A549 (cell line): ENCODE results near the gene BCO1. TPM values are rescaled to one million over a fixed set of nuclear protein-coding genes. Genes with fewer than 3 reads are reported as not detected.
A peak's percentile ranks its signal among the peaks of the same experiment; 100 is the strongest.

Experiments used
- ATAC-seq, 2 experiments: fragments of 200-7000 bp in 1 of 2; fragments of >200 bp in 1 of 2; cut with Nextera tagmentation in 1 of 2; cut with Tn5 transposase in 1 of 2; 3 replicates each; pipeline versions ENCODE4 v1.8.0 to v1.9.1; 2018 to 2020; ENCODE audit warnings: mild to moderate bottlenecking in 1 of 2, moderate library complexity in 1 of 2
- CTCF ChIA-PET: fragments of 300-600 bp; sonication (Branson Sonifier 250); formaldehyde crosslinking; extraction: SDS; loops from one replicate; lab custom pipeline; 2021; ENCODE audit warnings: antibody characterized with exemption, inconsistent platforms; lab: Yijun Ruan, JAX
- POLR2A ChIA-PET: fragments of 350-600 bp; formaldehyde crosslinking; extraction: SDS; loops from one replicate; lab custom pipeline; 2021; ENCODE audit warnings: antibody characterized with exemption, inconsistent platforms; lab: Yijun Ruan, JAX
- DNase-seq, 2 experiments: peaks; one replicate each; pipeline versions ENCODE4 v3.0.0 to v3.0.0-alpha.2; 2011 to 2016; ENCODE audit warnings: low read depth in 1 of 2, low spot score in 1 of 2
- FAIRE-seq: peaks from 2 replicates; lab custom pipeline; 2011; peaks lifted over from hg19 to GRCh38; lab: Jason Lieb, UNC
- H3K27ac ChIP-seq, 2 experiments: fragments of >200 bp; sonication (Bioruptor Twin); formaldehyde crosslinking; 3 replicates each; pipeline ENCODE4 v1.5.1; 2016 to 2017
- H3K4me1 ChIP-seq: fragments of >200 bp; sonication (Bioruptor Twin); formaldehyde crosslinking; 3 replicates; pipeline ENCODE4 v1.6.1; 2016
- H3K4me2 ChIP-seq: fragments of >200 bp; sonication (Bioruptor Twin); formaldehyde crosslinking; 3 replicates; pipeline ENCODE4 v1.6.1; 2016
- H3K4me3 ChIP-seq: fragments of >200 bp; sonication (Bioruptor Twin); formaldehyde crosslinking; 3 replicates; pipeline ENCODE4 v1.5.1; 2016
- H3K9me3 ChIP-seq: fragments of >200 bp; sonication (Bioruptor Twin); formaldehyde crosslinking; 3 replicates; pipeline ENCODE4 v1.6.1; 2016
- BHLHE40 ChIP-seq: IDR thresholded peaks from 2 replicates; pipeline ENCODE4 v1.6.1; 2012; ENCODE audit warnings: low read depth, low read length, inconsistent platforms
- CEBPB ChIP-seq, 2 experiments: fragments of >200 bp in 1 of 2; sonication (Bioruptor Twin) in 1 of 2; formaldehyde crosslinking in 1 of 2; IDR thresholded peaks; 2 replicates each; pipeline ENCODE4 v1.6.1; 2012 to 2016
- HDAC2 ChIP-seq: fragments of 200-600 bp; sonication (generic); IDR thresholded peaks from 2 replicates; pipeline ENCODE4 v1.6.1; 2016
- HEYL ChIP-seq: fragments of 250-450 bp; sonication (Bioruptor Pico); IDR thresholded peaks from 2 replicates; pipeline ENCODE4 v1.8.0; 2021; ENCODE audit warnings: mild to moderate bottlenecking, moderate library complexity
- HOXB13 ChIP-seq: fragments of 250-450 bp; sonication (Bioruptor Pico); IDR thresholded peaks from 2 replicates; pipeline ENCODE4 v1.5.0; 2020; ENCODE audit warnings: low read depth, mild to moderate bottlenecking, moderate library complexity
- KDM1A ChIP-seq: fragments of 200-600 bp; sonication (generic); IDR thresholded peaks from 2 replicates; pipeline ENCODE4 v1.6.1; 2016; ENCODE audit warnings: low read depth, mild to moderate bottlenecking
- KDM5A ChIP-seq: fragments of 200-600 bp; sonication (generic); IDR thresholded peaks from 2 replicates; pipeline ENCODE4 v1.6.1; 2016; ENCODE audit warnings: antibody characterized with exemption, mild to moderate bottlenecking
- MYC ChIP-seq: IDR thresholded peaks from 2 replicates; pipeline ENCODE4 v1.6.1; 2012; ENCODE audit warnings: mild to moderate bottlenecking, inconsistent platforms, low read length, improper control_type of control experiment, borderline replicate concordance
- NPAS2 ChIP-seq: fragments of 250-450 bp; sonication (Bioruptor Pico); IDR thresholded peaks from 2 replicates; pipeline ENCODE4 v1.8.0; 2022; ENCODE audit warnings: mild to moderate bottlenecking, moderate library complexity, borderline replicate concordance
- RAD21 ChIP-seq, 2 experiments: fragments of >200 bp in 1 of 2; sonication (Bioruptor Twin) in 1 of 2; formaldehyde crosslinking in 1 of 2; IDR thresholded peaks in 1 of 2; conservative IDR thresholded peaks in 1 of 2; 2 replicates in 1 of 2; 3 replicates in 1 of 2; pipeline ENCODE4 v1.6.1; 2012 to 2018; ENCODE audit warnings: inconsistent platforms in 1 of 2
- RCOR1 ChIP-seq: fragments of 150-350 bp; IDR thresholded peaks from 2 replicates; pipeline ENCODE4 v1.6.1; 2014; ENCODE audit warnings: antibody characterized with exemption, low read length, low read depth
- SMC3 ChIP-seq: fragments of >200 bp; sonication (Bioruptor Twin); formaldehyde crosslinking; IDR thresholded peaks from 3 replicates; pipeline ENCODE4 v1.6.1; 2018; ENCODE audit warnings: inconsistent platforms
- ZC3H11A ChIP-seq: fragments of 450-650 bp; IDR thresholded peaks from 2 replicates; pipeline ENCODE4 v1.6.1; 2014; ENCODE audit warnings: antibody characterized with exemption, mild to moderate bottlenecking
- ZFP36 ChIP-seq: fragments of 450-650 bp; IDR thresholded peaks from 2 replicates; pipeline ENCODE4 v1.6.1; 2014; ENCODE audit warnings: borderline replicate concordance; ENCODE audit not compliant: partially characterized antibody
- ZNF302 ChIP-seq: fragments of 250-450 bp; sonication (Bioruptor Pico); IDR thresholded peaks from 2 replicates; pipeline ENCODE4 v1.9.0; 2021; ENCODE audit warnings: inconsistent platforms, mild to moderate bottlenecking, moderate library complexity
- WGBS: methylation state at CpG from one replicate; pipeline ENCODE4 v1.1.6; 2017; ENCODE audit errors: missing lambda C conversion rate; 5-methylcytosine and 5-hydroxymethylcytosine counted together
- polyA plus RNA-seq, 4 experiments: library from polyadenylated mRNA; depleted of rRNA in 3 of 4; stranded (reverse); fragments of >200 nt; fragmentation: RNase III in 1 of 4; extraction: RNeasy Plus Mini Kit Qiagen cat#74134 plus additional on column Dnase treatment in 1 of 4; gene quantifications; 2 replicates in 3 of 4; 3 replicates in 1 of 4; pipeline ENCODE4 v1.2.3, GENCODE V29; 2011 to 2017
- TF ChIP-seq, protein P1 (sequence below): IDR thresholded peaks from 2 replicates; pipeline ENCODE4 v1.6.1; 2012
- TF ChIP-seq, protein P2 (sequence below): fragments of >200 bp; sonication (Bioruptor Twin); formaldehyde crosslinking; IDR thresholded peaks from 3 replicates; pipeline ENCODE4 v1.5.1; 2016

The BCO1 gene
- polyA plus RNA-seq, 2 of the 4 experiments (the other 2 are of a cell fraction): 5.0 to 6.2 TPM

DNA sequence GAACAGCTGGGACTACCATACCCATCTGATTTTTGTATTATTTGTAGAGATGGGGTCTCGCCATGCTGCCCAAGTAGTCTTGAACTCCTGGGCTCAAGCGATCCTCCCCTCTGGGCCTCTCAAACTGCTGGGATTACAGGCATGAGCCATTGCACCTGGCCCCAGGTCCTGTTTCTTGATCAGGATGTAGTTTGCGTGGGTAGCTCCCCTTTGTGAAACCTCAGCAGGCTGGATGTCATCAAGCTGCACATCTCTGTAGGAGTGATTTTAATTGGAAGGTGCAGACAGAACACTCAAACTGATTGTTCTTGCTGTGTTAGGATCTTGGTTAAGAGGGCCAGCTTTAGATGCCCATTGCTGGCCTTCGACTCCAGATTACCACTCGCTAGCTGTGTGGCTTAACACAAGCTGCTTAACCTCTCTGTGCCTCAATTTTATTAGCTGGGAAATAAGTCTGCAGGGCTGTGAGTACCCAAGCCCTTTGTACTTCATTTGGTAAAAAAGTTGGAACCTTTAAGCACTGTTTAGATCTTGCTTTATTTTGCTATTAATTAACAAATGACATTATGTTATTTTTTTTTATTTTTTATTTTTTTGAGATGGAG lies 16.5 kb downstream of the BCO1 start:
- no peak for FAIRE-seq
- POLR2A ChIA-PET: no interaction called here

DNA sequence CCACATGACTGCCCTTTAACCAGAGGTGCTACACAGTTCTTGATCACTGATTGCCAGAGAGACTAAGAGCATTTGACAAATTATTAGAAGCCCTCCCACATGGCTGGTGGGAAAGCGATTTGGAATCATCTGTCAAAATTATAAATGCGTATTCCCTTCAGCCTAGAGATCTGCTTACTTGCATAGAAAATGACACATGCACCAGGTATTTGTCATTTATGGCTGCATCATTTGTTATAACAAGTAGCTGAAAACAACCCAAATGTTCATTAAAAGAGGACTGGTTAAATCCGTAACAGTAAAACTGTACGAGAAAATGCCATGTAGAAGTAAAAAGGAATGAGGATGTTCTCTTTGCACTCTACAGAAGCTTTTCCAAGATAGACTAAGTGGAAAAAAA lies 21.4 kb downstream of the BCO1 start:
- TF ChIP-seq HOXB13 (CRISPR knock-in tag): no peak
- no peak for TF ChIP-seq BHLHE40
- TF ChIP-seq NPAS2 (CRISPR knock-in tag): no peak
- TF ChIP-seq HEYL (CRISPR knock-in tag): no peak
- TF ChIP-seq, protein P1, sequence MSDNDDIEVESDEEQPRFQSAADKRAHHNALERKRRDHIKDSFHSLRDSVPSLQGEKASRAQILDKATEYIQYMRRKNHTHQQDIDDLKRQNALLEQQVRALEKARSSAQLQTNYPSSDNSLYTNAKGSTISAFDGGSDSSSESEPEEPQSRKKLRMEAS: no peak
- no peak for TF ChIP-seq ZC3H11A
- no peak for TF ChIP-seq SMC3
- no peak for TF ChIP-seq CEBPB (IDR thresholded peaks at IDR 0.05)
- TF ChIP-seq KDM1A: no peak
- TF ChIP-seq RCOR1: no peak
- CTCF ChIA-PET: interaction anchor here (1.2 to 2.3 kb wide), 3 partner anchors 10 to 208 kb away, joined by 3 to 6 read pairs (median 5); no protein-coding TSS in a partner anchor
- Histone ChIP-seq H3K4me2 (no peak overlapping the region), H3K27ac (no peak overlapping the region), H3K9me3 (no peaks in the 10 kb centered on the region), H3K4me3 (no peak overlapping the region), H3K4me1 (no peaks in the 10 kb centered on the region)
- POLR2A ChIA-PET: no interaction called here
- FAIRE-seq: no peak
- no peak for DNase-seq
- WGBS: 92% methylated on average over 4 of the region's 4 CpGs
- ATAC-seq: no peak

More for the DNA sequence above, 16.5 kb downstream of the BCO1 start:
- DNase-seq: no peak
- no peaks in the 10 kb centered on the region for H3K9me3 ChIP-seq
- no peak overlapping the region for H3K4me2 ChIP-seq
- no peak overlapping the region for H3K4me3 ChIP-seq
- ATAC-seq: no peak
- H3K27ac ChIP-seq: no peak overlapping the region
- CTCF ChIA-PET: interaction anchor here (0.8 kb wide), 1 partner anchor 47 kb away, joined by 4 read pairs; no protein-coding TSS in a partner anchor
- H3K4me1 ChIP-seq: no peaks in the 10 kb centered on the region
- TF ChIP-seq ZNF302 (no peak), ZFP36 (peak; percentile 47)
- TF ChIP-seq, all 56 proteins: peak for 1
- 92% methylated on average over 5 of the region's 5 CpGs for WGBS

DNA sequence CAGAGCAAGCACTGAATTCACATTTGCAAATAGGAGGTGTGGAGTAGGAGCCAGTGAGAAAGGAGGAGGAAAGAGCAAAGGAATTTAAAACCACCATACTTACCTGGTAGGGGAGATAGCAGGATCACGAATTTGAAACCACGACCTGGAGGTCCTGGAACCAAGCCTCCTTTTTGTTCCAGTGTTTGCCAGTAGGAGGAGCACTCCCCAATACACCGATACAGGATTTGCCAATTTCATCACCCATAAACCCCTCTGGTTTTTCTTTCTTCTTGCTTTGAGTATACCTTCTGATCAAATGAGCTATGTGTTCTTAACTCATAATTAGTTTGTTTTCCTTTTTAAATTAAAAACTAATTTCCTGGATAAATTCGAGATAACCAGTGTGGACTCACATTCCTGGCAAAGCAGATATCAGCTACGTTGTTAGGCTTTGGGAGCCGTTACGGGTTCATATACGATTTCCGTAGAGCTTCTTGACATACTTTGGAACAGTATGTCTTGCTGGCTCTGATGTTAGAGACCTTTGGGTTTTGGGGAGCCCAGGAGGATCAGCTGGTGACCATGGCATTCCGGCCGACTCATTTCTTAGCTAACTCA lies 22.7 kb downstream of the BCO1 start:
- Histone ChIP-seq H3K4me1 (no peaks in the 10 kb centered on the region), H3K9me3 (no peaks in the 10 kb centered on the region), H3K27ac (no peak overlapping the region), H3K4me2 (no peak overlapping the region), H3K4me3 (no peak overlapping the region)
- TF ChIP-seq MYC (no peak), HDAC2 (no peak), KDM5A (no peak), RAD21 (conservative IDR thresholded peaks at IDR 0.05 in 1 of 2, IDR thresholded peaks at IDR 0.05 in 1 of 2) (peak; percentile 37 to 52; a peak in 4 of 5 replicates), SMC3 (peak; percentile 47; the same call in 2 of the 3 replicates)
- TF ChIP-seq, protein P2, sequence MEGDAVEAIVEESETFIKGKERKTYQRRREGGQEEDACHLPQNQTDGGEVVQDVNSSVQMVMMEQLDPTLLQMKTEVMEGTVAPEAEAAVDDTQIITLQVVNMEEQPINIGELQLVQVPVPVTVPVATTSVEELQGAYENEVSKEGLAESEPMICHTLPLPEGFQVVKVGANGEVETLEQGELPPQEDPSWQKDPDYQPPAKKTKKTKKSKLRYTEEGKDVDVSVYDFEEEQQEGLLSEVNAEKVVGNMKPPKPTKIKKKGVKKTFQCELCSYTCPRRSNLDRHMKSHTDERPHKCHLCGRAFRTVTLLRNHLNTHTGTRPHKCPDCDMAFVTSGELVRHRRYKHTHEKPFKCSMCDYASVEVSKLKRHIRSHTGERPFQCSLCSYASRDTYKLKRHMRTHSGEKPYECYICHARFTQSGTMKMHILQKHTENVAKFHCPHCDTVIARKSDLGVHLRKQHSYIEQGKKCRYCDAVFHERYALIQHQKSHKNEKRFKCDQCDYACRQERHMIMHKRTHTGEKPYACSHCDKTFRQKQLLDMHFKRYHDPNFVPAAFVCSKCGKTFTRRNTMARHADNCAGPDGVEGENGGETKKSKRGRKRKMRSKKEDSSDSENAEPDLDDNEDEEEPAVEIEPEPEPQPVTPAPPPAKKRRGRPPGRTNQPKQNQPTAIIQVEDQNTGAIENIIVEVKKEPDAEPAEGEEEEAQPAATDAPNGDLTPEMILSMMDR: peak; percentile 61
- WGBS: 67% methylated on average over 11 of the region's 11 CpGs
- ChIA-PET POLR2A (no interaction called here), CTCF (interaction anchor here (0.5 to 2.3 kb wide), 22 partner anchors 9 to 257 kb away, joined by 3 to 6 read pairs (median 3); no protein-coding TSS in a partner anchor)
- FAIRE-seq (no peak), ATAC-seq (peak; percentile 64 to 77; a peak in 4 of 6 replicates), DNase-seq (peak; percentile 27 to 52)
